ENCODE data around the gene RTP4.

RTP4 gene

DNA sequence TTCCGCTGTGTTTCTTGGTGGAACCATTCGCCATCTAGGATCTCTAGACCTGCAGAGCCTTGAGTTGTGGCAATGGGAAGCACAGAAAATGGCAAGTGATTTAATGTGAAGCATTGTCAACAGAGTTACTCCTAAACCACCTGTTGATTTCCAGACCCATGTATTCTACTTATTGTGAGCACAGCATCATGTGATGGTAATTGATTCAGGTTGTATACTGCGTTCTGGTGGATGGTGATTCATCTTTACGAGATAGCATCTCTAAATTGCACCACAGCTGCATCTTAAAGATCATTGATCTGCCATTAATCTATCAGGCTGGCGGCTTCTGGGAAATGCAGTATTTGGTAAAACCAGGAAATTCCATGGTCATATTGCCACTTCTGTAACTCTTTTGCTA lies 7.4 kb downstream of the RTP4 start:
- Histone ChIP-seq H3K27ac (ENCODE audit: low read length) (no peak overlapping the region), H3K4me1 (ENCODE audit: control insufficient read depth in 1 of 2, insufficient read depth in 2 of 2, low read length in 2 of 2) (no peaks in the 10 kb centered on the region), H3K27me3 (ENCODE audit: low read depth, low read length) (no peaks in the 10 kb centered on the region), H3K4me3 (ENCODE audit: low read depth in 1 of 2, low read length in 2 of 2) (no peak overlapping the region), H3K9me3 (ENCODE audit: control insufficient read depth in 1 of 2, low read length in 2 of 2) (no peaks in the 10 kb centered on the region), H3K36me3 (ENCODE audit: control insufficient read depth in 1 of 2, insufficient read depth in 2 of 2, low read length in 2 of 2) (peaks cover 7 to 14% of the 10 kb centered on the region in 2 donors)

DNA sequence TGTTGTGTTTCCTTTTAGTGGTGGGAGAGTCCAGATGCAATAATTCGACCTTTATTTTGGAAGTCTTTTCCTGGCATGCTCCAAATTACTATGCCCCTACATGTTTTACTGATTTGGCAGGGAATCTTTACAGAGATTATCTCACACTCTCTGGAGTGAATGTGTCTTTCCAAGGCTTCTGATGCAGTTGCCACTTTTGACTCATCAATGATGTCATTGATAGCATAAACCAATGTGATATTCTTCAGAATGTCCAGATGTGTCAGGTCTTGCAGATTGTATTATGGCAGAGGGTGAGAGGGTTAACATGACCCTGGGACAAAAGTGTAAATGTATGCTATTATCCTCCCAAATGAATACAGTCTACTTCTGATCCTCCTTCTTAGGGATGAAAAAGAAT lies 9.7 kb downstream of the RTP4 start:
- H3K4me1 ChIP-seq (ENCODE audit: control insufficient read depth in 1 of 2, insufficient read depth in 2 of 2, low read length in 2 of 2), result no peaks in the 10 kb centered on the region
- H3K36me3 ChIP-seq (ENCODE audit: control insufficient read depth in 1 of 2, insufficient read depth in 2 of 2, low read length in 2 of 2), result no peaks in the 10 kb centered on the region
- no peaks in the 10 kb centered on the region for H3K9me3 ChIP-seq (ENCODE audit: control insufficient read depth in 1 of 2, low read length in 2 of 2)
- no peak overlapping the region for H3K4me3 ChIP-seq (ENCODE audit: low read depth in 1 of 2, low read length in 2 of 2)
- no peaks in the 10 kb centered on the region for H3K27me3 ChIP-seq (ENCODE audit: low read depth, low read length)
- H3K27ac ChIP-seq (ENCODE audit: low read length), result no peak overlapping the region

DNA sequence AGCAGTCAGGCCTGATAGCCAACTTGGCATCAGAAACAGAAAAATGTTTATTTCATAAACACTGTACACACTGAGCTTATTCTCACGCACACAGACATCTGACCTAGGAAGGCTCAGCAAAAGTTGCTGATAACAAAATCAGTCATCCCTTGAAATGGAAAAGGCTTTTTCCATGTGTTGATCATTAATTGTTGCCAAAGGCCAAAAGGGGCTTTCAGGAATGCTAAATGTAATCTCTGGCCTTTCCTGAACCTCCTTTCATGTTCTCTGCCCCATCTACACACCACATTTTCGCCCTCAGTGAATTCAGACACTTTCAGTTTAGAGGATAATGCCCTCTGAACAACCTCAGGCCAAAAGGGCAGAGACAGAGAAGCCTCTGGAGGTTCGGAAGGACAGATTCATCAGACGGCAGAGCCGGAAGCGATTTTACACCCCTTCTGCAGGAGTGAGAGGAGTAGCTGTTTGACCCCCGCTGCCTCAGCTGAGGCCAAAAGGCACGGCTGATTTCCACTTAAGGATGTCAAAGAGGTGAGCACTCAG lies 14.5 kb downstream of the RTP4 start:
- H3K36me3 ChIP-seq (ENCODE audit: control insufficient read depth in 1 of 2, insufficient read depth in 2 of 2, low read length in 2 of 2), result no peaks in the 10 kb centered on the region
- peaks cover 0 to 7% of the 10 kb centered on the region in 2 donors for H3K9me3 ChIP-seq (ENCODE audit: control insufficient read depth in 1 of 2, low read length in 2 of 2)
- no peak overlapping the region for H3K27ac ChIP-seq (ENCODE audit: low read length)
- H3K4me1 ChIP-seq (ENCODE audit: control insufficient read depth in 1 of 2, insufficient read depth in 2 of 2, low read length in 2 of 2), result no peaks in the 10 kb centered on the region
- no peaks in the 10 kb centered on the region for H3K27me3 ChIP-seq (ENCODE audit: low read depth, low read length)
- no peak overlapping the region for H3K4me3 ChIP-seq (ENCODE audit: low read depth in 1 of 2, low read length in 2 of 2)

DNA sequence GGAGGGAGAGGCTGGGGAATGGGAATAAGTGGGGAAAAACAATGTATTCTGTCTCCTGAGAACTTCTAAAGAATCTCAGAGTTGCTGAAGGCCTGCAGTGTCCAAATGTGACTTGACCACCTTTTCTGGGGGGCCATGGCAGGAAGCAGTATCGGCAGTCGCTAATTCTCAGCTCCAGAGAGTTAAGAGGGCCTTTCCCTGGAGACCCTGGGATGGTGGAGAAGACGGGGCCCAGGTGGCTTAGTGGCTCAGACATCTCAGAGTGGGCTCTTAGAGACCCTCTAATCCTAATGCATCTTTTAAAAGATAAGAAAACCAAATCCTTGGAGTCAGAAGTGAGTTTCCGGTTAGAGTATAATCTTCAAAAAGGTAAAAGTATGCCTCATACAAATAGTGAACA lies 15.1 kb downstream of the RTP4 start:
- Histone ChIP-seq H3K27me3 (ENCODE audit: low read depth, low read length) (no peaks in the 10 kb centered on the region), H3K27ac (ENCODE audit: low read length) (no peak overlapping the region), H3K36me3 (ENCODE audit: control insufficient read depth in 1 of 2, insufficient read depth in 2 of 2, low read length in 2 of 2) (no peaks in the 10 kb centered on the region), H3K4me1 (ENCODE audit: control insufficient read depth in 1 of 2, insufficient read depth in 2 of 2, low read length in 2 of 2) (no peaks in the 10 kb centered on the region), H3K4me3 (ENCODE audit: low read depth in 1 of 2, low read length in 2 of 2) (no peak overlapping the region), H3K9me3 (ENCODE audit: control insufficient read depth in 1 of 2, low read length in 2 of 2) (peaks cover 0 to 9% of the 10 kb centered on the region in 2 donors)

DNA sequence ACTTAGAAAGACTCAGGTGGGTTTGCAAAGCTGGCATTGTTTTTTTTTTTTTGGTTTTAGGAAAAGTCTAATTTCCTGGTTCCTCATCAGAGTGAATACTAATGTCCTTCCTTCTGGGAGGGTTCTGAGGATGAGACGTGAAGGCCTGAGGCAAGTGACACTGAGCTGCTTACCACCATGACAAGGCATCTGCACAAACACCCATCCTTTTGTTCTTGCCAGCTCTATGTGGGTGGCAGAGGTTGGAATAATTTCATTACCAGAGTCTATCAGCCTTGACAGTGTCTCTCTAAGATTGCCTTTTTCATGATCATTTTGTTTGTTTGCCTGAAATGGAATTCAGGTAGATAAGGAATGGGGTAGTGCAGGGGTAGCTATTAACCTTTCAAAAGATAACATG lies 17.1 kb downstream of the RTP4 start:
- H3K27ac ChIP-seq (ENCODE audit: low read length), result no peak overlapping the region
- H3K4me1 ChIP-seq (ENCODE audit: control insufficient read depth in 1 of 2, insufficient read depth in 2 of 2, low read length in 2 of 2), result no peaks in the 10 kb centered on the region
- H3K27me3 ChIP-seq (ENCODE audit: low read depth, low read length), result no peaks in the 10 kb centered on the region
- H3K4me3 ChIP-seq (ENCODE audit: low read depth in 1 of 2, low read length in 2 of 2), result no peak overlapping the region
- no peaks in the 10 kb centered on the region for H3K36me3 ChIP-seq (ENCODE audit: control insufficient read depth in 1 of 2, insufficient read depth in 2 of 2, low read length in 2 of 2)
- H3K9me3 ChIP-seq (ENCODE audit: control insufficient read depth in 1 of 2, low read length in 2 of 2), result peaks cover 0 to 9% of the 10 kb centered on the region in 2 donors

DNA sequence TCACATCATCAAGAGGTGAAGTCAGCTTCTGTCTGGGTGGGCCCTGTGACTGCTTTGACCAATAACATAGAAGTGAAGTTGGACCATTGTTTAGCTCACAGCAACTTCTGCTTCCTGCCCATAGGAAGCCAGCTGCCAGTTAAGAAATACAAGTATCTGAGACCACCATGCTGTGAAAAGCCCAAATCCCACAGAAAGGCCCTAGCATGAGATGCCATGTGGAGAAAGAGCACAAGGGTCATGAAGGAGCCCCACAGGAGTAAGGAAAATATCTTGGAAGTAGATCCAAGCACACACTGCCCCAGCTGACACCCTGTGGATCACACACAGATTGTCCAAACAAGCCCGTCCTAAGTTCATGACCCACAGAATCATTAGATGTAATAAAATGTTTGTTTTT lies 28.5 kb downstream of the RTP4 start:
- Histone ChIP-seq H3K27ac (ENCODE audit: low read length) (no peak overlapping the region), H3K4me1 (ENCODE audit: control insufficient read depth in 1 of 2, insufficient read depth in 2 of 2, low read length in 2 of 2) (no peaks in the 10 kb centered on the region), H3K27me3 (ENCODE audit: low read depth, low read length) (no peaks in the 10 kb centered on the region), H3K9me3 (ENCODE audit: control insufficient read depth in 1 of 2, low read length in 2 of 2) (no peaks in the 10 kb centered on the region), H3K4me3 (ENCODE audit: low read depth in 1 of 2, low read length in 2 of 2) (no peak overlapping the region), H3K36me3 (ENCODE audit: control insufficient read depth in 1 of 2, insufficient read depth in 2 of 2, low read length in 2 of 2) (no peaks in the 10 kb centered on the region)

DNA sequence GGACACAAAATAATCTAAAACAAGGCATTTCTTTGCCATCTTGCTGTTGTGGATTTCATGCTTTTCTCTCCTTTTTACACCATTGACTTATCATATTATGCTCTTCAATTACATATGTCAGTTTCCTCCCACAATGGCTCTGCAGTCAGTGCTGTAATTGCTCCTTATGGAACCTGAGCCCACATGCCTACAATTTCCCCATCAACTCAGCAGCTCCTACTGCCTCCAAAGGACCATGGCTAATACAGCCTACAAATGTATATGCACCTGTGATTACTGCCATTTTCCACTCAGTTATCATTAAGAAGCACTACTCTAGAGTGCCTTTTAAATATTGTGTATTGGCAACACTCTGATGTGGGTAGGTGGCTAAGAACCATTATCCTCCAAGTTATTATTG lies 30.8 kb downstream of the RTP4 start:
- no peak overlapping the region for H3K4me3 ChIP-seq (ENCODE audit: low read depth in 1 of 2, low read length in 2 of 2)

DNA sequence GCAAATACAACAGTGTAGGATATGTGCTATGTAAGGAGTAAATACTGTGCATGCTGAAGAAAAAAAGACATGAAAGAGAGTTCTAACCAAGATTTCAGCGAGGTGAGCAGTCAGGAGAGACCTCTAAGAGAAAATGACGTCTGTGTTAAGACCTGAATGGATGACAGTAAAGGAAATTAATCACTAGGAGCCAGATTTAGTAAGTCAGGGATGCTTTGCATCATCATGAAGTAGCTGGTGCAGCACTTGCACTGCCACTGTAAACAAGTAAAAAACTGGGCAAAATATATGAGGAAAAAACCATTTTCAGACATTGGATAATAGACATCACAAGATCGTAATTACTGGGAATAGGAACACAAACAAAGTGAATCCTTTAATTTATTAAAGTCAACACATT lies 32.6 kb downstream of the RTP4 start:
- no peaks in the 10 kb centered on the region for H3K27me3 ChIP-seq (ENCODE audit: low read depth, low read length)
- H3K27ac ChIP-seq (ENCODE audit: low read length), result no peak overlapping the region
- H3K36me3 ChIP-seq (ENCODE audit: control insufficient read depth in 1 of 2, insufficient read depth in 2 of 2, low read length in 2 of 2), result no peaks in the 10 kb centered on the region
- no peaks in the 10 kb centered on the region for H3K9me3 ChIP-seq (ENCODE audit: control insufficient read depth in 1 of 2, low read length in 2 of 2)
- H3K4me3 ChIP-seq (ENCODE audit: low read depth in 1 of 2, low read length in 2 of 2), result no peak overlapping the region
- no peaks in the 10 kb centered on the region for H3K4me1 ChIP-seq (ENCODE audit: control insufficient read depth in 1 of 2, insufficient read depth in 2 of 2, low read length in 2 of 2)

More for the DNA sequence above, 30.8 kb downstream of the RTP4 start:
- Histone ChIP-seq H3K9me3 (ENCODE audit: control insufficient read depth in 1 of 2, low read length in 2 of 2) (no peaks in the 10 kb centered on the region), H3K27me3 (ENCODE audit: low read depth, low read length) (no peaks in the 10 kb centered on the region), H3K4me1 (ENCODE audit: control insufficient read depth in 1 of 2, insufficient read depth in 2 of 2, low read length in 2 of 2) (no peaks in the 10 kb centered on the region), H3K36me3 (ENCODE audit: control insufficient read depth in 1 of 2, insufficient read depth in 2 of 2, low read length in 2 of 2) (no peaks in the 10 kb centered on the region), H3K27ac (ENCODE audit: low read length) (no peak overlapping the region)

DNA sequence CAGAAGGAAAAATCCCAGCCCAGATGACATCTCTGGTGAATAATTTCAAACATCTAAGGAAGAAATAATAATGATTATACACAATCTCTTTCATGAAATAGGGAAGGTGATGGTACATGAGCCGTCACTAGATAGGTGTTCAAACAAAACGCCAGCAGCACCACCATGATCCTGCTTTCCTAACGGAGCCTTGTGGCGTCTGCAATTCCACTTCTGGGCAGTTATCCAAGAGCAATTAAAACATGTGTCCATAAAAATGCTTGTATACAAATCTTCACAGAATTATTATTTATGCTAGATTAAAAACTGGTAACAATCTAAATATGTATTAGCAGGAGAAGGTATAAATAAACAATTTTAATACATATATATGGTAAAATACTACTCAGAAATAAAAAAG lies 33.7 kb downstream of the RTP4 start:
- H3K4me3 ChIP-seq (ENCODE audit: low read depth in 1 of 2, low read length in 2 of 2), result no peak overlapping the region

DNA sequence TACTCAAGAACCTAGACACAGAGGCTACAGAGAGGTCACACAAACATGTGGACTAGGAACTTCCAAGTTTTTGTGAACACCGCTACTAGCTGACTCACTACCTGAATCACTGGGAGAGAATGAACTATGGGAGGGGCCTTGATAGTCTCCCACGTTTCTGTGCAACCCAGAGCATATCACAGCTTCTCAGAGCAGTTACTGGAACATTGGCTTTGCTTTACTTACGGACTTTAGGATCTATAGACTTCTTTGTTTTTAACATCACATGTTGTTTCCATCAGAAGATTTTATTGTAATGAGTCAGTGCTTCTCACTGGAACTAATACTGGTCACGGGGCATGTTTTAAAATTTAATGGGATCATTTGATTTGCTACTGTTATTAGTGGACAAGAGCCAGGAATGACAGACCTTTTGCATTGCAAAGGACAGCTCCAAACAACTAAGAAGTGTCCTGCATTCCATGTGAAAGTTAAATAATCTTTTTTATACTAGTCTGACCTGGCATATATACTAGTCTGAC lies 35.6 kb downstream of the RTP4 start:
- Histone ChIP-seq H3K27me3 (ENCODE audit: low read depth, low read length) (no peaks in the 10 kb centered on the region), H3K36me3 (ENCODE audit: control insufficient read depth in 1 of 2, insufficient read depth in 2 of 2, low read length in 2 of 2) (no peaks in the 10 kb centered on the region), H3K4me3 (ENCODE audit: low read depth in 1 of 2, low read length in 2 of 2) (no peak overlapping the region), H3K27ac (ENCODE audit: low read length) (no peak overlapping the region), H3K4me1 (ENCODE audit: control insufficient read depth in 1 of 2, insufficient read depth in 2 of 2, low read length in 2 of 2) (no peaks in the 10 kb centered on the region), H3K9me3 (ENCODE audit: control insufficient read depth in 1 of 2, low read length in 2 of 2) (no peaks in the 10 kb centered on the region)

More for the DNA sequence above, 33.7 kb downstream of the RTP4 start:
- H3K9me3 ChIP-seq (ENCODE audit: control insufficient read depth in 1 of 2, low read length in 2 of 2), result no peaks in the 10 kb centered on the region
- H3K36me3 ChIP-seq (ENCODE audit: control insufficient read depth in 1 of 2, insufficient read depth in 2 of 2, low read length in 2 of 2), result no peaks in the 10 kb centered on the region
- no peak overlapping the region for H3K27ac ChIP-seq (ENCODE audit: low read length)
- H3K27me3 ChIP-seq (ENCODE audit: low read depth, low read length), result no peaks in the 10 kb centered on the region
- no peaks in the 10 kb centered on the region for H3K4me1 ChIP-seq (ENCODE audit: control insufficient read depth in 1 of 2, insufficient read depth in 2 of 2, low read length in 2 of 2)

DNA sequence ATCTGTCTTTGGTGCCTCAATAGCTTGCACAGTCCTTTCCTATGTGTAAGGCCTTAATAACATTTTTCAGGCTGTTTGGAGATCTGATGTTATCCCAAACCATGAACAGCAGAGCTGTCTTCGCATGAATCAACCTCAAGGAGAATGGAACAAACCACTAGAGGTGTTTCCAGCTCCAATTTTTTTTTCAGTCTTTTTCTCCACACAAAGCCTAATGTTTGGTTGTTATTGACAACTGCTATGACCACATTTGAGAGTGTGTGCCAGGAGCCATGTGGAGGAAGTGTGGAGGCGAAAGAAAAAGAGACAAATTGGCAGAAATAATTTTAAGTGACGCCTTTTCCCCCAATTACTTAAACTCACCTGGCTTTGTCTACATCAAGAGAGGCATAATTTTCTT lies 38.7 kb downstream of the RTP4 start:
- Histone ChIP-seq H3K27me3 (ENCODE audit: low read depth, low read length) (no peaks in the 10 kb centered on the region), H3K4me1 (ENCODE audit: control insufficient read depth in 1 of 2, insufficient read depth in 2 of 2, low read length in 2 of 2) (no peaks in the 10 kb centered on the region), H3K9me3 (ENCODE audit: control insufficient read depth in 1 of 2, low read length in 2 of 2) (no peaks in the 10 kb centered on the region), H3K36me3 (ENCODE audit: control insufficient read depth in 1 of 2, insufficient read depth in 2 of 2, low read length in 2 of 2) (no peaks in the 10 kb centered on the region), H3K27ac (ENCODE audit: low read length) (no peak overlapping the region), H3K4me3 (ENCODE audit: low read depth in 1 of 2, low read length in 2 of 2) (no peak overlapping the region)

Data from muscle layer of duodenum (tissue), 2 donors.